Activated CD4-positive, CD25-positive, alpha-beta regulatory T cell treated with anti-CD3 and anti-CD28 coated beads, Interleukin-2, amount 50 U/mL, for 24 hours (primary cell): ENCODE results near the gene SLC12A8.
"Not testable (repeated sequence)": the region's sequence is repeated elsewhere in the genome, so short reads cannot be mapped to it uniquely, and the experiment has no call there.

ENCODE experiments used
- ATAC-seq, 2 donors: fragments of 150-1000 bp; cut with Tn5 transposase; one replicate each; pipeline ENCODE4 v1.10.0; 2021; ENCODE audit warnings: mild to moderate bottlenecking in 1 of 2, moderate library complexity in 1 of 2

Gene SLC12A8

GRCh38 chr3:125110016-125110875 lies 102.3 kb downstream of the SLC12A8 start:
- peak; percentile 83 to 90 for ATAC-seq

GRCh38 chr3:125109536-125109925 lies 103.0 kb downstream of the SLC12A8 start:
- ATAC-seq = no peak

GRCh38 chr3:125108833-125109535 lies 103.6 kb downstream of the SLC12A8 start:
- no peak for ATAC-seq

- ATAC-seq = peak; percentile 78 to 80
These were observed 104.5 kb downstream of the SLC12A8 start for GRCh38 chr3:125107861-125108567.

- ATAC-seq = no peak
These were observed 105.2 kb downstream of the SLC12A8 start for GRCh38 chr3:125107363-125107762.

- no peak for ATAC-seq
These were observed 107.4 kb downstream of the SLC12A8 start for GRCh38 chr3:125105116-125105515.

- no peak for ATAC-seq
These were observed 107.9 kb downstream of the SLC12A8 start for GRCh38 chr3:125104639-125105038.

- no peak for ATAC-seq
These were observed 109.1 kb downstream of the SLC12A8 start for GRCh38 chr3:125103406-125103805.

- no peak for ATAC-seq
These were observed 110.1 kb downstream of the SLC12A8 start for GRCh38 chr3:125102470-125102869.

GRCh38 chr3:125098611-125099291 lies 113.8 kb downstream of the SLC12A8 start:
- no peak for ATAC-seq

- ATAC-seq = no peak
These were observed 121.9 kb downstream of the SLC12A8 start for GRCh38 chr3:125090649-125091048.

GRCh38 chr3:125087768-125088391 lies 124.7 kb downstream of the SLC12A8 start:
- no peak for ATAC-seq

GRCh38 chr3:125085166-125085565 lies 127.4 kb downstream of the SLC12A8 start:
- no peak for ATAC-seq

- ATAC-seq = no peak
These were observed 128.8 kb downstream of the SLC12A8 start for GRCh38 chr3:125083776-125084175.

GRCh38 chr3:125082339-125082738 lies 130.2 kb downstream of the SLC12A8 start:
- ATAC-seq = not testable (repeated sequence)

GRCh38 chr3:125080077-125080476 lies 132.5 kb downstream of the SLC12A8 start:
- no peak for ATAC-seq

- ATAC-seq = no peak
These were observed 132.9 kb downstream of the SLC12A8 start for GRCh38 chr3:125079675-125080045.

GRCh38 chr3:125078951-125079674 lies 133.4 kb downstream of the SLC12A8 start:
- no peak for ATAC-seq

- no peak for ATAC-seq
These were observed 134.7 kb downstream of the SLC12A8 start for GRCh38 chr3:125077864-125078263.

- ATAC-seq = no peak
These were observed 136.1 kb downstream of the SLC12A8 start for GRCh38 chr3:125076464-125076863.

GRCh38 chr3:125075738-125076137 lies 136.8 kb downstream of the SLC12A8 start:
- ATAC-seq = no peak
